ENCODE data around the gene MORF4L1. TPM values are rescaled to one million over a fixed set of nuclear protein-coding genes. Genes with fewer than 3 reads are reported as not detected.
"Not testable (repeated sequence)": the region's sequence is repeated elsewhere in the genome, so short reads cannot be mapped to it uniquely, and the experiment has no call there.

The MORF4L1 gene
- total RNA-seq, 2 donors from 2014 or later = 151 to 304 TPM

- Histone ChIP-seq H3K4me3 (no peak overlapping the region), H3K36me3 (no peaks in the 10 kb centered on the region), H3K4me1 (replicated peaks) (no peaks in the 10 kb centered on the region), H3K9me3 (no peaks in the 10 kb centered on the region), H3K27ac (no peak overlapping the region), H3K27me3 (replicated peaks; ENCODE audit: insufficient read depth) (no peaks in the 10 kb centered on the region)
- WGBS = 79% methylated on average over 7 of the region's 7 CpGs
- intact Hi-C loops (cut with DNase I) = no loop called here
- DNase-seq (ENCODE audit: low spot score) = no peak
- no peak for TF ChIP-seq POLR2AphosphoS5 (IDR thresholded peaks at IDR 0.05)
Observed at GRCh38 chr15:78840661-78841375, 31.9 kb upstream of the MORF4L1 start.

- Histone ChIP-seq H3K9me3 (no peaks in the 10 kb centered on the region), H3K4me3 (no peak overlapping the region), H3K27me3 (replicated peaks; ENCODE audit: insufficient read depth) (no peaks in the 10 kb centered on the region), H3K36me3 (no peaks in the 10 kb centered on the region), H3K4me1 (replicated peaks) (no peaks in the 10 kb centered on the region), H3K27ac (no peak overlapping the region)
- TF ChIP-seq POLR2AphosphoS5 (IDR thresholded peaks at IDR 0.05) = no peak
- TF ChIP-seq CTCF (IDR thresholded peaks at IDR 0.05) = no peak
- TF ChIP-seq POLR2A (IDR thresholded peaks at IDR 0.05) = no peak
- 88% methylated on average over 3 of the region's 3 CpGs for WGBS
- intact Hi-C loops (cut with DNase I) = no loop called here
- no peak for DNase-seq (ENCODE audit: low spot score)
Observed at GRCh38 chr15:78841376-78841706, 31.3 kb upstream of the MORF4L1 start.

GRCh38 chr15:78841891-78842290, 30.8 kb upstream of the MORF4L1 start:
- no peaks in the 10 kb centered on the region for H3K36me3 ChIP-seq
- DNase-seq (ENCODE audit: low spot score) = no peak
- no peaks in the 10 kb centered on the region for H3K4me1 ChIP-seq (replicated peaks)
- WGBS = 88% methylated on average over 6 of the region's 6 CpGs
- H3K4me3 ChIP-seq = no peak overlapping the region
- H3K27ac ChIP-seq = no peak overlapping the region
- no peaks in the 10 kb centered on the region for H3K27me3 ChIP-seq (replicated peaks; ENCODE audit: insufficient read depth)
- intact Hi-C loops (cut with DNase I) = no loop called here
- no peak for TF ChIP-seq CTCF (IDR thresholded peaks at IDR 0.05)
- TF ChIP-seq POLR2A (IDR thresholded peaks at IDR 0.05) = no peak
- no peak for TF ChIP-seq POLR2AphosphoS5 (IDR thresholded peaks at IDR 0.05)
- no peaks in the 10 kb centered on the region for H3K9me3 ChIP-seq

GRCh38 chr15:78842519-78842918, 30.2 kb upstream of the MORF4L1 start:
- no peak for DNase-seq (ENCODE audit: low spot score)
- H3K27ac ChIP-seq = no peak overlapping the region
- WGBS = 63% methylated on average over 3 of the region's 3 CpGs
- H3K9me3 ChIP-seq = no peaks in the 10 kb centered on the region
- intact Hi-C loops (cut with DNase I) = no loop called here
- H3K36me3 ChIP-seq = no peaks in the 10 kb centered on the region
- no peak for TF ChIP-seq POLR2A (IDR thresholded peaks at IDR 0.05)
- no peaks in the 10 kb centered on the region for H3K4me1 ChIP-seq (replicated peaks)
- H3K4me3 ChIP-seq = no peak overlapping the region
- no peaks in the 10 kb centered on the region for H3K27me3 ChIP-seq (replicated peaks; ENCODE audit: insufficient read depth)

- H3K9me3 ChIP-seq; DNase-seq (ENCODE audit: low spot score); H3K4me3 ChIP-seq; H3K27me3 ChIP-seq (replicated peaks; ENCODE audit: insufficient read depth); H3K4me1 ChIP-seq (replicated peaks); H3K36me3 ChIP-seq; intact Hi-C loops (cut with DNase I); H3K27ac ChIP-seq: not testable (repeated sequence)
- 86% methylated on average over 27 of the region's 27 CpGs for WGBS
Observed at GRCh38 chr15:78846906-78847305, 25.8 kb upstream of the MORF4L1 start.

- H3K4me1 ChIP-seq (replicated peaks); intact Hi-C loops (cut with DNase I); H3K27ac ChIP-seq; H3K36me3 ChIP-seq; H3K27me3 ChIP-seq (replicated peaks; ENCODE audit: insufficient read depth); H3K4me3 ChIP-seq; DNase-seq (ENCODE audit: low spot score); H3K9me3 ChIP-seq: not testable (repeated sequence)
- 80% methylated on average over 15 of the region's 15 CpGs for WGBS
Observed at GRCh38 chr15:78847387-78847906, 25.2 kb upstream of the MORF4L1 start.

GRCh38 chr15:78850352-78850751, 22.3 kb upstream of the MORF4L1 start:
- Histone ChIP-seq H3K27ac (no peak overlapping the region), H3K27me3 (replicated peaks; ENCODE audit: insufficient read depth) (no peaks in the 10 kb centered on the region), H3K9me3 (no peaks in the 10 kb centered on the region), H3K4me1 (replicated peaks) (no peaks in the 10 kb centered on the region), H3K36me3 (no peaks in the 10 kb centered on the region), H3K4me3 (no peak overlapping the region)
- TF ChIP-seq POLR2A (IDR thresholded peaks at IDR 0.05) (no peak), POLR2AphosphoS5 (IDR thresholded peaks at IDR 0.05) (no peak), CTCF (IDR thresholded peaks at IDR 0.05) (no peak)
- no peak for DNase-seq (ENCODE audit: low spot score)
- intact Hi-C loops (cut with DNase I) = no loop called here
- 90% methylated on average over 2 of the region's 2 CpGs for WGBS

All from prostate gland (tissue), 2 donors.